Activated CD4-positive, CD25-positive, alpha-beta regulatory T cell treated with anti-CD3 and anti-CD28 coated beads, Interleukin-2, amount 50 U/mL, for 72 hours (primary cell): ENCODE measurements around the gene SLAMF1.

ENCODE experiments used
- DNase-seq: peaks from one replicate; pipeline ENCODE4 v3.0.0; 2021

Gene SLAMF1

DNA sequence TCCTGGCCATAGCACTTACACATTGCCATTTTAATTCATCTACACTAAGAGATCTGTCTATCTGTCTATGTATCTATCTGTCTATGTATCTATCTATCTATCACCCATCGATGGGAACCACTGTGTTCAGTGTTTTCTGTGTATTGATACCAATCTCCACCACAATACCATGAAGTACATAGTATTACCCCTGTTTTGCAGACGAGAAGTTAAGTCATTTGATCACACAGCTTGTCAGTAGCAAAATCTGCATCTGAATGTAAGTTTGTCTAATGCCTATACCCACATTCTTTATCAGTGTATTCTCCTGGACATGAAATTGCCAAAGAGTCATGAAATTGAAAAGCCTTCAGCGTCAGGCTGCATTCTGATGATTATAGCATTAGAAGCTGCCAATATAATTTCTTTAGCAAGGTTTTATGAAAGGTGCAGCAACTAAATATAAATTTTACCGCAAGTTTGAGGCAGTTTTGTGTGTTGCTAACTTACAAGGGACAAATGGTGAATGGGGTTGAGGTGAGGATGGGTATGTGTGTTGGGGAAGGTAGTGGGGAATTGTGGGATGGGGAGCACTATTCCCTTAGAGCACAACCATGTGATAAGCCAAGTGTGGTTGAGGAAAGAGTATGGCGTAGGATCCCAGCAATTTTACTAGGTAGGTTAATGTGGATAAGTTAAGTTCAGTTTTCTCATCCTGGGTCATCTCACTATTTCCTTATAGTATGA lies 24.2 kb downstream of the SLAMF1 start:
- DNase-seq: no peak

DNA sequence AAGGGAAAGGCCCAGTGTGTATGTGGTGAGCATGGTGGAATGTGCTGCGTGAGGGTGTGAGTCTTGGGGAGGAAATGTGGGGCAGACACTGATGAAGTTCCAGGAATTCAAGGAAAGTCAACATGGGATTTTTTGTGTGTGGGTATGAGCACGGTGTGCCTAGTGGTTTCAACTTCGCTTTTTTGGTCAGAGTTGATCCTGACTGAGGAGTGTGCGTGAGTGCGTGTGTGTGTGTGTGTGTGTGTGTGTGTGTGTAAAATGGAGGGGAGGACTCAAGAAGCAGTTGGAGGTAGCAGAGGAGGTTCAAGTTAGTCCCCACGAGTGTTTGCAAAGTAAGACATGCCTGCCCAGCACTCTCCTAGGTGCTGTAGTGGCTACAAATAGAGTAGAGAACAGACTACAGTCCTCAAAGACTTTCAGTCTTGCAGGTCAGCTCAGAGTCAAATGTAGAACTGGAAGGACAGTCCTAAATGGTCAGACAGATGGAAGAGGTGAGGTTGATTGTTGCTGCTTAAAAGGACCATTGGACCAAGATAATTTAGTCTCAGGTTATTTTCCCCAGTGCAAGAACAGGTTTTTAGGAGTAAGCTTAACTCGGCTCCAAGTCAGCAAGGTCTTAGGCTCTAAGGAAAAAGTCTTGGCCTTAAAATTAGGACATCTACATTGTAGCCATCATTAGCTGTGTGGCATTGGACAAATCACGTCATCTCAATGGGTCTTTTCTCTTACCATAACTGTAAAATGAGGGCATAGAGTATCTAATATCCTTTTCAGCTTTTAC lies 25.0 kb downstream of the SLAMF1 start:
- DNase-seq: no peak

DNA sequence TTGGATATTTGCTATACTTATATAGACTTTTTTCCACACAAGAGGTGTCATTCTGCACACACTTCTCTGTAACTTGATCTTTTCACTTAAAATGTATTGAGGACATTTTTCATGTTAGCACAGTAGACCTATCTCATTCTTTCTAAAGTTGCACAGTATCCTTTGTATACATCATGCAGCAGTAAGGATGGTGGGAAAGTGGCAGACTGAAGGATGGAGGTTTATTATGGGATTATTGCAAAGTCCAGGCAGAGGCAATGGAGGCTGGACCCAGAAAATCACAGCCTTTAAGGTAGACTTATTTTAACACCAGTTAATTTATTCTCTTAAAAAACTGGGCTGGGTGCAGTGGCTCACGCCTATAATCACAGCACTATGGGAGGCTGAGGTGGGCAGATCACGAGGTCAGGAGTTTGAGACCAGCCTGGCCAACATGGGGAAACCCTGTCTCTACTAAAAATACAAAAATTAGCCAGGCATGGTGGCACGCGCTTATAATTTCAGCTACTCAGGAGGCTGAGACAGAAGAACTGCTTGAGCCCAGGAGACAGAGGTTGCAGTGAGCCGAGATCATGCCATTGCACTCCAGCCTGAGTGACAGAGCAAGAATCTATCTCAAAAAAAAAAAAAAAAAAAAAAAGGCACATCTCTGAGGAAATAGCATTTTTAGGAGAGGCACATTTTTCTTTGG lies 25.8 kb downstream of the SLAMF1 start:
- DNase-seq: no peak

DNA sequence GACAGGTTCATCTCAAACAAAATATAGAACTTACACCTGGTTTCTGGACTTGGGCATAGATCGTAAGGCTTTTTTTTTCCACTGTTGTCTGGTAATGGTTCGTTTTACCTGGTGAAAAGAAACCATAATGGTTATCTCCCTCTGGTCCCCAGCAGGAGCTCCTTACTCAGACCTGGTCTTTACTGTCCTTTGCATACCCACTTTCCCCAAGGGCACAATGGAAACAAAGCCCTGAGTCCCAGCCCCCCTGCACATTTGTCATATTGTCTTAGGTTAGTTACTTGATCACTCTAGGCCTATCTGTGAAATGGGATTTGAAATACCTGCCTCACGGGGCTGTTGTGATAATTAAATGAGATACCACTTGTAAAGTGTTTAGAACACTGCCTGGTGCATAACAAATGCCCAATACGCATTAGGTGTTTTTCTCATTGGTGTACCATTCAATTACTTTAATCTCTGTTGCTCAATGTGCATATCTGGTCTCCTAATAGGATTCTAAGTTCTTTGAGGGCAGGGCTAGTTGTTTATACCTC lies 27.0 kb downstream of the SLAMF1 start:
- DNase-seq: no peak

DNA sequence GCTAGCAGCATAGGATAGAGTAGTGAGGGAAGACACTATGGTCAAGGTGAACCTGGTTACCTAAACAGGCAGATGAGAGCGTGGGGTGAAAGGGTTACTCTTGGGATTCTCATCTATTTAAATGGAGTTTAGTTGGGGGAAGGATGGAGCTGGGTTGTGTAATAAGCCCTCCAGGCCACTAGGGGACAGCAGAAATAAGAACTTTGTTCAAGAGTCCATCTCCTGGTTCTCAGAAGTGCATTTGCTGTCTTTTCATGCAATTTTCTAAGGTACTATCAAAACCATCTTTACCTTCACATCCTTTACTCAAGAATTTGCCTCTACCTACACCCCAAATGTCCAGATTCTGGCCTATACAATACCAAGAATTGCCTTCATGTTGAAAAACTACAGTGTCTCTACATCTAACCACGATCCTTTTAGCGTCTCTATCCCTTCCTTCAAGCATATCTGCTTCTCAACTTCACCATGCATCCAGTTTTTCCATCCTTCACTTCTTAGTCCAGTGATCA lies 28.0 kb downstream of the SLAMF1 start:
- no peak for DNase-seq

DNA sequence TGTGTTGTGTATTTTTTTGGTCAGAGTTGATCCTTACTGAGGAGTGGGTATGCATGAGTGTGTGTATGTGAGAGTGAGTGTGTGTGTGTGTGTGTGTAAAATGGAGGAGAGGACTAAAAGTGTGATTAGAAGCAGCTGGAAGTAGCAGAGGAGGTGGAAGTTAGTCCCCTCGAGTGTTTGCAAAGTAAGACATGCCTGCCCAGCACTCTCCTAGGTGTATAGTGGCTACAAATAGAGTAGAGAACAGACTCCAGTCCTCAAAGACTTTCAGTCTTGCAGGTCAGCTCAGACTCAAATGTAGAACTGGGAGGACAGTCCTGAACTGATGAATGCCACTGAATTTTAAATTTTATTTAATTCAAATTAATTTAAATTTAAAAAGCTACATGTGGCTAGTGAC lies 28.5 kb downstream of the SLAMF1 start:
- no peak for DNase-seq

DNA sequence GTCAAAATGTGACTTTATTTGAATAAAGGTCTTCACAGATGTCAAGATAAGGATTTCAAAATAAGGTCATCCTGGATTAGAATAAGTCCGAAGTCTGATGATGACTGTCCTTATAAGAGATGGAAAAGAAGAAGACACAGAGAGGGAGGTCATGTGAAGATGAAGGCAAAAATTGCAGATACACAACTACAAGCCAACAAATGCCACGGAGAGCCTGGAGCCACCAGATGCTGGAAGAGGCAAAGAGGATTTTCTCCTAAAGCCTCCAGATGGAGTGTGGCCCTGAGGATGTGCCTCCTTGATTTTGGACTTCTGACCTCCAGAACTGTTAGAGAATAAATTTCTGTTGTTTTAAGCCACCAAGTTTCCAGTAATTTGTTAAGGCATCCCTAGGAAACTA lies 31.2 kb downstream of the SLAMF1 start:
- DNase-seq: no peak

DNA sequence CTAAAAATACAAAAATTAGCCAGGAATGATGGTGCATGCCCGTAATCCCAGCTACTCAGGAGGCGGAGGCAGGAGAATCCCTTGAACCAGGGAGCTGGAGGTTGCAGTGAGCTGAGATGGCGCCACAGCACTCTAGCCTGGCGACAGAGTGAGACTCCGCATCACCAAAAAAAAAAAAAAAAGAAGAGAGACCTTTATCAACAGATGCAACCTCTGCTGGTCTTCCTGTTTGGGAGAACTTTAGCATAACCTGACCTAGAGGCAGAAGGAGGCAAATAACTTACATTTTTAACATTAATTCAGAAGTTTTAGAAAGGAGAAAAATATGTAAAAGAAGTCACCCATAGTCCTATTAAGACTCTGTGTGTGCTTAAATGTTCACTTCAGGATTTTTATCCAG lies 32.4 kb downstream of the SLAMF1 start:
- DNase-seq: no peak

DNA sequence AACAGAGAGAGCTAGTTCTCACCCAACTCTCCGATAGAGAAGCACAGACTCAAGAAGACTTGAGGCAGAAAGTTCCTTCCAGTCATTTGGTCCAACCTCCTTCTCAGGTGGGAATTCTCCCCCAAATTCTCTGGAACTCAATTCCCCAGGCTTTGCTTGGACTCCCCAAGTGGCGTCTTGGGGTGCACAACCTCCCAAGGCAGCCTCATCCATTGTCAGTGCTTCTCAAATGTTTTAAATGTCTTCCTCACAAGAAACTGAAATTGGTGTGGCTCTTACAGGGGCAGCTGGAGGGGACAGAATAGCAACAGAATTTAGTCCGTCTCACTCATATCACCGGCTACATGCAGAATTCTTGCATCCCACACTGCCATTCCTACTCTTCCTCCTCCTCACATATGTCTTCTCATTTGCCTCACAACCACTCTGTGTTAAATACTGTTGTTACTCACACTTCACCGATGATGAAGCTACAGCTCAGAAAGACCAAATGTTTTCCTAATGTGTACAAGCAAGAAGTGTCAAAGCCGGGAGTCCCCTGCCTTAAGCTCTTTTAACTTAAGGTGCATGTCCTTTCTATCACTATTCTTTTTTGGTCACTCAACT lies 34.1 kb downstream of the SLAMF1 start:
- no peak for DNase-seq

DNA sequence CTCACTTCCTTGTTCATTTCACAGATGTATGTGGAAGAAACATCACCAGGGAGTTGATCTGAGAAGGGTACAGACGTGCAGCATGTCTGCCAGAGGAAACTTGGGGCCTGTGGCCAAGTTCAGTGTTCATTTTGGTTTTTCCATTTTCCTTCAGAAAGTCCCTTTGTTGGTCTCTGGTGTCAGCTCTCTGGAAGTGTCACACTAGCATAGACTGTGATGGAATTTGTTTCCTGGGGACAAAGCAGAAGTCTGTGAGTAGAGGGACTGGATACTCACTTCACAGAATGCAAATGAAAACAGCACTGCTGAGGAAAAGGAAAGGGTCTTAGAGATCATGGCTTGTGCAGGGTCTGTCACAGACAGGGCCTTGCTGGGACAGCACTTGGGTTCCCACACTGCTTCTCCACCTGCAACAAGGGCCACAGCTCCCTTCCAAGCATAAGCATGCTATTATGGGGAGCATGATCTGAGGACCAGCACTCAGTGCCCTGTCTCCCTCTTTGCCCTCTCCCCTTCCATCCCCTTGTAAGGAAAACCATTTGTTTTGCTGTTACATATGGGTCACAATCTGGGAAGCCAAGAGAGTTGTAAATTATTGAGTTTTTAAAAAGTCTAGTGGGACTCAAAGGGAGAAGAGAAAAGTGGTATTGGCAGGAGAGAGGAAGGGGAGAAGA lies 36.1 kb downstream of the SLAMF1 start:
- DNase-seq: no peak

DNA sequence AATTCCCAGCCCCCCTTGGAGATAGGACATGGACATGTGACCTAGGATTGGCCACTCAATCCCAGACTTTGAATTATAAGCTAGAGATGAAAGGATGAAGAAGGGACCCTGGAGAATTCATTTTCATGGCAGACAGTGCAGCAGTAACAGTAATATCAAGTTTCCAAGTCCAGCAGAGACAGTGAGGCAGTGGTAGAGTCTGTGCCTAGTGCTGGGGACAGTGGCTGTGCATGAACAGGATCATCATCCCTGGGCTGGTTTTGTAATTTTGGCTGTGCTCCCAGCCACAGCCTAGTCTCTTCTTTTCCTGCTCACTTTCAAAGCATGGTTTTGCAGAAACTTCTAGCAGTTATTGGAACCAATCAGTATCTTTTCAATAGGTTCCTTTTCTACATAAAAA lies 37.9 kb downstream of the SLAMF1 start:
- no peak for DNase-seq

DNA sequence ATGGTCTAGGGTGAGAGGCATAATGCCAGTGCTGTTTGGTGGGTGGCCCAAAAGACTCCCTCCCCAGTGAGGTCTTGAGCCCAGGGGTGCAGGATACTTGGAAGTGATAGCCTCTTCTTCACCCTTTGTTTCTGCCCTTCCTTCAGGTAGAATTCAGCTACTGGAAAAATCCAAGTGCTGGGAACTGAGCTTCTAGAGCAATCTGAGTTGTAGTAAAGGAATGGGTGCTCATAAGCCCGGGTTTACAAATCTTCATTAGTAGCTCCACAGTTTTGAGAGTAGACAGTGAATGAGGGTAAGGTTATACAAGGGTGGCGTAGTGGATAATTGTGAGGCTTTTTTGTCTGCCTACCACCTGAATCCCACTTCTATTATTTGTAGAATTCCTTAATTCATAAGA lies 38.3 kb downstream of the SLAMF1 start:
- DNase-seq: no peak

DNA sequence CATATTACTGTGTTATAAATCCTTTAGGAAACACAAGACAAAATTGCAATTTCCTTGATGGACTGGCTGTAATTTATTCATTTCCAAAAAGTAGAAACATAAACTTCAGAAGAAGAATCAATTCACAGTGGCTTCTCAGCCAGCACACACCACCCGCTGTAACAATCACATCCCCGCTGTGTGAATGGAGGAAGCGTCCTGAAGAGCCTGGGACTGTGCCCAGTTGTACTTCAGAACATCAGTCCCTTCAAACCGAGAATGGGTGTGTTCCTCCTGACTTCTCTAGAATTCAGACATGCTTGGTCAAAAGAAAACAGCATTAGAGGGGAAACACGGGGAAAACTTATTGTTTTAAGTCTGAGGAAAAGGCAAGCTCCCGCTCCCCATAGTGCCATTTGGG lies 38.8 kb downstream of the SLAMF1 start:
- DNase-seq: no peak

DNA sequence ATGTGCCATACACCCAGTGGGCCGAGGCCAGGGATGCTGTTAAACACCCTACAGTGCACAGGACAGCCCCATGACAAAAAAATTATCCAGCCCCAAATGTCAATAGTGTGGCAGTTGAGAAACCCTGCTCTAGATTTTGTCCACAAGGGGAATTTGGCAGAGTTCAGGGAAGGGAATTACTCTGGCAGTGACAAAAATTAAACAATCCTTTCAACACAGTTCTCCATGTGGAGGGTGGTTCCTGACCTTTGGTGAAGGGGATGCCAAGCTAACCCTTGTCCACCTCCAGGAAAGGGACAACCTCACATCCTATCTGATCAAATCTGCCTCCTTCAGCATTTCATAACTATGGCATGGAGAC lies 39.2 kb downstream of the SLAMF1 start:
- DNase-seq: no peak

DNA sequence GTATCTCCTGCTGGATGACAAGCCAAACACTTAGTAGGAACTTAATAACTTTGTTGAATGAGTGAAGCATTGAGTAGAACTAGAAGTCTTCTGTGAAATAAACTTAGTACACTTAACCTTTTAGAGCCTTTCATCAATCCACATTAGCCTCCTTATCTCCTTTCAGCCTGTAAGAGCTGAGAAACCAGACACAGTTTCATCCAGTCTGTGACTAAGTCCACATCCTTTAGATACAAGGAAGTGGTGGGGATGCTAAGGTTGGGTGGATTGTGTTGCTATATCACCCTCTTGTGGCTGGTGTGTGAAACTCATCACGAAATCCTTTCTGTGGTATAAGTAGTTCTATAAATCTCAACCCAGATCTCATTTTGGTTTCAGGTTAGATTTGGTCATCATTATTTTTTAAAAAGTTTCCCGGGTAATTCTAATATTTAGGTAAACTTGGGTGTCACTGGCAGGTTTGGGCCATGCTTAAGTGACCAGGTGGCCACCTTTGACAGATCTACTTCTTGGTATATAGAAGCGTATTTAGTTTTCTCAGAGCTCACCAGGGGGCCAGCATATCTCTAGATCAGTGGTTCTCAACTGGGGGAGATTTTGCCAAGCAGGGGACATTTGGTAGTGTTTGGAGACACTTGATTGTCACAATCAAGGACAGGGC lies 39.7 kb downstream of the SLAMF1 start:
- DNase-seq: no peak

DNA sequence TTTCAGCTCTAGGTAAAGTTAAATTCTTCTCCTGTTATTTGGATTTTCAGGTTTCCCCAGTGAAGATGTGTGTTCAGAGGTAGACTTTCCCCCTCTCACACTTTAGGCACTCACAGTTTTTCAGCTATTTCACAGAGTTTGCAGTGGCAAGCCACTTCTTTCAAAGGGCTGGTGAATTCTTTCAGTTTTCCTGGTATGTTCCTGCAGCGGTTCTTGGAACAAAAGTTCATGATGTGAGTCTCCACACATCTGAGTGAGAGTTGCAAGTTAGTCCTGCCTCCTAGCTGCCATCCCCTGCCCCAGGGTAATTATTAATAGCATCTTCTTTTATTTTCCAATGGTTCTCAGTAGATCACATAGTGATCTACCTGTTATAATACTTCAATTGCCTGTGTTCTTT lies 40.2 kb downstream of the SLAMF1 start:
- no peak for DNase-seq

DNA sequence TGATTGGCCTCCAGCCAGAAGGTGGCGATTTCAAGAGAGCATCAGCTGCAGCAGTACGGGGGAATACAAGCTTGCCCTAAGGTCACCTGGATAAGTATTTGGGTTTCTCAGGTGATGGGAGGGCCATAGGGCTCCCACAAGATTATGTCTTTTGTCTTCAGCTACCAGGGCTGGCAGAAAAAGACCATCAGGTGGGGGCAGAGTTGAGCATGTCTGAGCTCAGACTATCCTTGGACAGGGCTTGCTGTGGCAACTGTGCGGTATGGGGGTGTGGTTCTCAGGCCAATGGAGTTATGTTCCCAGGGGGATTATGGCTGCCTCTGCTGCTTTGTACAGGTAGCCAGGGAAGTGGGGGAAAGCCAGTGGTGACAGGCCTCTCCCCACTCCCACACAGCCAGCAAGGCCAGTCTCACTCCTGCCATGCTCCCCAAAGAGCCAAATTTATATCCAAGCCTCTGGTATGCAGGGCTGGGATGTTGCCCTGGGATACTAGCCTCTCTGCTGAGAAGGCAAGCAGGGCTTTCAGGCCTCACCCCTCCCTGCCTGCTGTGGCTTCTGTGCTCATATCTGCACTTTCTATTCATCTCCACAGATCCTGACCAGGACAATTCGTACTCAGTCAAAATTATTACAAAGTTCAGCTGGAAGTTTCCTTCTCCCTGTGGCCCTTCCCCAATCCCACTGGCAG lies 40.9 kb downstream of the SLAMF1 start:
- DNase-seq: no peak

DNA sequence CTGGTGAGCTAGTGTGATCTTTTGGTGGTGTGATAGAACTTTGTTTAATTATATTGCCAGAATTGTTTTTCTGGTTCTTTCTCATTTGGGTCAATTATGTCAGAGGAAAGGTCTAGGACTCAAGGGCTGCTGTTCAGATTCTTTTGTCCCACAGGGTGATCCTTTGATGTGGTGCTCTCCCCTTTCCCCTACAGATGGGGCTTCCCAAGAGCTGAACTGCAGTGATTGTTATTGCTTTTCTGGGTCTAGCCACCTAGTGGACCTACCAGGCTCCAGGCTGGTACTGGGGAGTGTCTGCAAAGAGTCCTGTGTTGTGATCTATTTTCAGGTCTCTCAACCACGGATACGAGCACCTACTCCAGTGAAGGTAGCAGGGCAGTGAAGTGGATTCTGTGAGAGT lies 41.6 kb downstream of the SLAMF1 start:
- DNase-seq: no peak

DNA sequence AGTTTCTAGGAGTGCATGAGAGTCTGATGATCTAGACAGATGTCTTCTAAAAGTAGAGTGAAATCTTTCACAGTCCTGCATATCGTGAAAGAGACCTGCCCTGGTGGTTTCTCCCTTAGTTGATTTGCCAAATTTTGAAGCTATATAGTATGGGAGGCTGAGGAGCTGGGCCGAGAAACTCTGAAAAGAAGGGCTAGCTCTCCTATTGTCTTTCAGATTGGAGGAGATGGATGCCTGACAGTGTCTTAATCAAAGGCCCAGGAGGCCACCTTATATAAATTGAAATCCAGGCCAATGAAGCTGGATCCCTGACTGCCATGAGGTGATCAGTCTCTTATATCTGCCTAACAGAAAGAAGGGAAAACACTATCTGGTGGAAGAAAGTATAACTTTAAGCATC lies 49.1 kb downstream of the SLAMF1 start:
- no peak for DNase-seq

DNA sequence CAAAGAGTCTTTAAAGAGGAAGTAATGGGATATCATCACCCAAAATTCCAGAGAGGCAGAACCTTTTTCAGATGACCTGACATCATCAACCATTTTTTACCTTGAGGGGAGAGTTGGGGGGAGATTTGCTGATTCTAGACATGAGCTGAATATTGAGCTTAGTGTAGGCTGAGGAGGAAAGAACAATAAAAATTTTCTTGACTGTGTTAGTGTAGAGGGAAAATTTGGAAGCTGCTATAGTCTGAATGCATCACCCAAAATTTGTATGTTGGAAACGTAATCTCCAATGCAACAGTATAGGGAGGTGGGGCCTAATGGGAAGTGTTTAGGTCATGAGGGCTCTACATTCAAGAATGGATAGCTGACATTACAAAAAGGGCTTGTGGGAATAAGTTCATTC lies 49.8 kb downstream of the SLAMF1 start:
- DNase-seq: no peak

DNA sequence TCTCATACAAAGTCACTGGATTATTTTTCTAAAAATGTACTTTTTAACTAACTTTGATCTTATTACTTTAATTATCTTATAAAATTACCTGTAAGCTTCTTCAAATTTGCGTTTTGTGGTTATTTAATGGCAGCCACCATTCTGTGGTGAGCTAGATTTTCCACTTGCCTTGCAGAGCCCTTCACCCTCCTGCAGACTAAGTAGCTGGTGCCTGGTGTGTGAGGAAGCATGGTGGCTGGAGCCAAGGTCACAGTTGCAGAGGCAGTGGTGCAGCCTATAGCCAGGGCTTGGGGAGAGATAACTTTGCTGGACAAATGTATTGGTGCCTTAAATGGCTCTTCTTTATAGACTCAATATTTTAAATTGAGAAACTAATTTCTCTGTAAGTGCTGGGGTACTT lies 56.4 kb downstream of the SLAMF1 start:
- DNase-seq: no peak

DNA sequence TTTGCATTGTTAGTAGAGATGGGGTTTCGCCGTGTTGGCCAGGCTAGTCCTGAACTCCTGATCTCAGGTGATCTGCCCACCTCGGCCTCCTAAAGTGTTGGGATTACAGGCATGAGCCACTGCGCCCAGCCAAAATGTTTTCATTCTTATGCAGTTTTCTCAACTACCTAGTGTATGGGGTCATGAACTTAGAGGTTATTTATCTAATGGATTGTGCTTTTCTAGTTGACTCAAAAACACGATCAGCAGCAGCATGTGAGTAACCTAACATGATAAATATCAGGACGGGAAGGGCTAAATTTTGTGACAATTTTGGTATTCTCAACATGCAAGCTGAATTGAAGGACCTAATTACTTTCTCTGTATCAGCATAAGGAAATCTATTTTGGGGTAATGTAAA lies 58.4 kb downstream of the SLAMF1 start:
- no peak for DNase-seq
